Liver (tissue), 3 donors: ENCODE results near the gene AMMECR1.

ENCODE experiments used
- EGR1 ChIP-seq, 2 donors: IDR thresholded peaks; 2 replicates each; pipeline ENCODE4 v1.6.1; 2016 to 2018; ENCODE audit warnings: antibody characterized with exemption in 2 of 2, low read depth in 2 of 2
- TAF1 ChIP-seq: conservative IDR thresholded peaks from 2 replicates; pipeline ENCODE4 v1.6.1; 2016; ENCODE audit warnings: antibody characterized with exemption, mild to moderate bottlenecking
- TF ChIP-seq, protein P1 (sequence below): fragments of 150-350 bp; IDR thresholded peaks from 2 replicates; pipeline ENCODE4 v1.5.1; 2017; ENCODE audit warnings: improper control_type of control experiment, low read depth, low read length; ENCODE audit not compliant: missing input control
- TF ChIP-seq, protein P2 (sequence below): IDR thresholded peaks from 2 replicates; pipeline ENCODE4 v1.6.1; 2016; ENCODE audit warnings: antibody characterized with exemption, mild to moderate bottlenecking
- donor health status: healthy.
- donor health status: healthy.

GRCh38 chrX:110242371-110242770, 75.5 kb downstream of the AMMECR1 start:
- TF ChIP-seq TAF1 (no peak), EGR1 (IDR thresholded peaks at IDR 0.05; ENCODE audit: low read depth in 2 of 2) (no peak)
- TF ChIP-seq, protein P1, sequence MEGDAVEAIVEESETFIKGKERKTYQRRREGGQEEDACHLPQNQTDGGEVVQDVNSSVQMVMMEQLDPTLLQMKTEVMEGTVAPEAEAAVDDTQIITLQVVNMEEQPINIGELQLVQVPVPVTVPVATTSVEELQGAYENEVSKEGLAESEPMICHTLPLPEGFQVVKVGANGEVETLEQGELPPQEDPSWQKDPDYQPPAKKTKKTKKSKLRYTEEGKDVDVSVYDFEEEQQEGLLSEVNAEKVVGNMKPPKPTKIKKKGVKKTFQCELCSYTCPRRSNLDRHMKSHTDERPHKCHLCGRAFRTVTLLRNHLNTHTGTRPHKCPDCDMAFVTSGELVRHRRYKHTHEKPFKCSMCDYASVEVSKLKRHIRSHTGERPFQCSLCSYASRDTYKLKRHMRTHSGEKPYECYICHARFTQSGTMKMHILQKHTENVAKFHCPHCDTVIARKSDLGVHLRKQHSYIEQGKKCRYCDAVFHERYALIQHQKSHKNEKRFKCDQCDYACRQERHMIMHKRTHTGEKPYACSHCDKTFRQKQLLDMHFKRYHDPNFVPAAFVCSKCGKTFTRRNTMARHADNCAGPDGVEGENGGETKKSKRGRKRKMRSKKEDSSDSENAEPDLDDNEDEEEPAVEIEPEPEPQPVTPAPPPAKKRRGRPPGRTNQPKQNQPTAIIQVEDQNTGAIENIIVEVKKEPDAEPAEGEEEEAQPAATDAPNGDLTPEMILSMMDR: no peak
- TF ChIP-seq, protein P2, sequence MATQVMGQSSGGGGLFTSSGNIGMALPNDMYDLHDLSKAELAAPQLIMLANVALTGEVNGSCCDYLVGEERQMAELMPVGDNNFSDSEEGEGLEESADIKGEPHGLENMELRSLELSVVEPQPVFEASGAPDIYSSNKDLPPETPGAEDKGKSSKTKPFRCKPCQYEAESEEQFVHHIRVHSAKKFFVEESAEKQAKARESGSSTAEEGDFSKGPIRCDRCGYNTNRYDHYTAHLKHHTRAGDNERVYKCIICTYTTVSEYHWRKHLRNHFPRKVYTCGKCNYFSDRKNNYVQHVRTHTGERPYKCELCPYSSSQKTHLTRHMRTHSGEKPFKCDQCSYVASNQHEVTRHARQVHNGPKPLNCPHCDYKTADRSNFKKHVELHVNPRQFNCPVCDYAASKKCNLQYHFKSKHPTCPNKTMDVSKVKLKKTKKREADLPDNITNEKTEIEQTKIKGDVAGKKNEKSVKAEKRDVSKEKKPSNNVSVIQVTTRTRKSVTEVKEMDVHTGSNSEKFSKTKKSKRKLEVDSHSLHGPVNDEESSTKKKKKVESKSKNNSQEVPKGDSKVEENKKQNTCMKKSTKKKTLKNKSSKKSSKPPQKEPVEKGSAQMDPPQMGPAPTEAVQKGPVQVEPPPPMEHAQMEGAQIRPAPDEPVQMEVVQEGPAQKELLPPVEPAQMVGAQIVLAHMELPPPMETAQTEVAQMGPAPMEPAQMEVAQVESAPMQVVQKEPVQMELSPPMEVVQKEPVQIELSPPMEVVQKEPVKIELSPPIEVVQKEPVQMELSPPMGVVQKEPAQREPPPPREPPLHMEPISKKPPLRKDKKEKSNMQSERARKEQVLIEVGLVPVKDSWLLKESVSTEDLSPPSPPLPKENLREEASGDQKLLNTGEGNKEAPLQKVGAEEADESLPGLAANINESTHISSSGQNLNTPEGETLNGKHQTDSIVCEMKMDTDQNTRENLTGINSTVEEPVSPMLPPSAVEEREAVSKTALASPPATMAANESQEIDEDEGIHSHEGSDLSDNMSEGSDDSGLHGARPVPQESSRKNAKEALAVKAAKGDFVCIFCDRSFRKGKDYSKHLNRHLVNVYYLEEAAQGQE: no peak
